GM12873 (cell line): Measurements from ENCODE around the gene NRARP.

Experiments used
- CTCF ChIP-seq: IDR thresholded peaks from 2 replicates; pipeline ENCODE4 v1.5.1; 2012; ENCODE audit warnings: low read depth, mild to moderate bottlenecking, moderate library complexity, low read length, control low read depth; ENCODE audit not compliant: insufficient read depth; ENCODE audit errors: missing control alignments

The NRARP gene

GRCh38 chr9:137305060-137305797, 3.2 kb upstream of the NRARP start:
- peak; percentile 20 for TF ChIP-seq CTCF

- peak; percentile 33 for TF ChIP-seq CTCF
Measured at GRCh38 chr9:137304383-137305059, 2.5 kb upstream of the NRARP start.

GRCh38 chr9:137303893-137304382, 1.9 kb upstream of the NRARP start:
- TF ChIP-seq CTCF: no peak

DNA sequence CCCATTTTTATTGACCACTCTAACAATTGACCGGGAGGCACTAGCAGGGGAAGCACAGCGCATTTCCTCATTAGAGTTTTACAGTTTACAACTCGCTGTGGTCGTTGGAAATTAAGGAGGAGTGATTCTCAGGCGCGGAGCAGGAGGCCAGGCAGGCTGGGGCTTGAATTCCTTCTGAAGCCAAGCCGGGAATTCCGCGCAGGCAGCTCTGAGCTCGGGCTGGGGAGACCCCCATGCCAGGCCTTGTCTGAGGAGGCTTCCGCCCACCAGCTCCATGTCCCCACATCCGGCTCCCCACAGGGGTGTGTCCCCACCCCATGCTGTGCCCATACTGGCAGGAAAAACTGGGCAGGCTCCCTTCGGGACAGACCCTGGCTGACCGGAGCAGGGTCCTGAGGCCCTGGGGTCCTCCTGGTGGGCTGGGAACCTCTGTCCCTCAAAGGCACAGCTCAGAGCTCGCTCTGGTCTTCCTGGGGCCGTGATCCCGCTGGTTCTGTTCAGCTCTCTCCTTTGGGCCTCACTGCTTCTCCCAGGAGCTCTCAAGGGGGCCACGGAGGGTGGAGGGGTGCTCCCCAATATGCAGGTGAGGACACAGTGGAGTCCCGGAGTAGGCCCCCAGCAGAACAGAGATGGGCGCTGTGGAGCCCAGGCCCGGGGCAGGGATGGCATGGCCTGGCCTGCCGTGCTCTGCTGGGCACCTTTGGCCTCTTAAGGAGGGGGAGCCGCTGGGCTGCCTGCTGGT, 1.3 kb upstream of the NRARP start:
- no peak for TF ChIP-seq CTCF

GRCh38 chr9:137302449-137303150, 529 bp upstream of the NRARP start:
- TF ChIP-seq CTCF: peak; percentile 57

DNA sequence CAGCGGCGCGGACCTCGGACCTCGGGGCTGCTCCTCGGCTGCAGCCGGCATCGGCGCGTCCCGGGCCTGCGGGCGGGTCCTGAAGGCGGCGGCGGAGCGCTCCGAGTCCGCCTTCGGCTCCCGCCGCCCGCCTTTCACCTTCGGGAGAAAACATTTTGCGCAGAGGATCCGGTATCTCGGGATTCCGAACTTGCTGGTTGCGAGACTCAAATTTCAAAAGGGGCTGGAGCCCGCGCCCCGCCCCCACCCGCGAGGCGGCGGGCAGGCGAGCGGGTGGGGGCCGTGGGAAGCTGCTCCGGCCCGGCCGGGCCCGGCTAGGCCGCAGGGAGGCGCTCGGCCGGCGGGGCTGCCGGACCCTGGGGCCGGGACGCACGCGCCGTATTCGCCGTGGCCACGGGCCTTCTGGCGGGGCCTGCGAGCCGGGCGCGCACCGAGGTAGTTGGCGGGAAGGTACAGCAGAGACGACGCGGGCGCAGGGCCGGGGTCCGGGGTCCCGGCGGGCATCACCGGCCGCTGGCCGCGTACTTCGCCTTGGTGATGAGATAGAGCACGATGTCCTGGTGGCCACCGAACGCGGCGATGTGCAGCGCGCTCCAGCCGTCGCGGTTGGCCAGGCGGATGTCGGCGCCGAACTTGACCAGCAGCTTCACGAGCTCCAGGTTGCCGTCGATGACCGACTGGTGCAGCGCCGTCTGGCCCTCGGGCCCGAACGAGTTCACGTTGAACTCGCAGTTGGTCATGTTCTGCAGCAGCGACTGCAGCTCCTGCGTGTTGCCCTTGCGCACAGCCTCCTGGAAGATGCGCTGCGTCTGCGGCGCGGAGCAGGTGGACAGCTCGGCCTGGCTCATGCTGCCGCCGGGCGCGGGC, 757 bp downstream of the NRARP start:
- TF ChIP-seq CTCF: peak; percentile 8
